Sigmoid colon (tissue), 7 donors: ENCODE data around the gene C14orf119. TPM values are rescaled to one million over a fixed set of nuclear protein-coding genes. Genes with fewer than 3 reads are reported as not detected.

Experiments used
- DNase-seq: peaks from one replicate; pipeline ENCODE4 v3.0.0-alpha.2; 2019
- H3K27ac ChIP-seq, 4 donors: fragments of 200-600 bp; sonication (generic); one replicate each; pipeline ENCODE4 v1.5.1; 2016 to 2019; ENCODE audit warnings: mild to moderate bottlenecking in 1 of 4
- H3K27me3 ChIP-seq, 3 donors: fragments of 200-600 bp; sonication (generic); one replicate each; pipeline ENCODE4 v1.5.1; 2019; ENCODE audit warnings: mild to moderate bottlenecking in 1 of 3
- H3K36me3 ChIP-seq, 4 donors: fragments of 200-600 bp; sonication (generic); one replicate each; pipeline ENCODE4 v1.5.1; 2016 to 2019
- H3K4me1 ChIP-seq, 4 donors: fragments of 200-600 bp; sonication (generic); one replicate each; pipeline ENCODE4 v1.5.1; 2017 to 2019
- H3K4me3 ChIP-seq, 4 donors: fragments of 200-600 bp; sonication (generic); one replicate each; pipeline ENCODE4 v1.5.1; 2017 to 2019; ENCODE audit warnings: mild to moderate bottlenecking in 2 of 4, moderate library complexity in 1 of 4
- H3K9me3 ChIP-seq, 4 donors: fragments of 200-600 bp in 3 of 4; sonication (generic) in 3 of 4; one replicate each; pipeline versions ENCODE4 v1.5.1 to v1.6.1; 2013 to 2019
- EP300 ChIP-seq, 4 donors: sonication (generic); formaldehyde crosslinking; IDR thresholded peaks; one replicate each; pipeline ENCODE4 v1.6.1; 2017; ENCODE audit warnings: antibody characterized with exemption in 4 of 4
- POLR2A ChIP-seq, 2 donors: fragments of 450-650 bp; IDR thresholded peaks; one replicate each; pipeline ENCODE4 v1.6.1; 2016; ENCODE audit warnings: antibody characterized with exemption in 2 of 2, mild to moderate bottlenecking in 2 of 2, moderate library complexity in 2 of 2
- POLR2AphosphoS5 ChIP-seq, 4 donors: sonication (generic); formaldehyde crosslinking; IDR thresholded peaks; one replicate each; pipeline ENCODE4 v1.6.1; 2017; ENCODE audit warnings: antibody characterized with exemption in 4 of 4
- WGBS, 2 donors: extraction: QIAGEN DNeasy Blood & Tissue Kit; methylation state at CpG; one replicate each; pipeline ENCODE4 v1.1.7; 2013; 5-methylcytosine and 5-hydroxymethylcytosine counted together
- intact Hi-C: fragments of 100-400 bp; cut with DNase I; formaldehyde crosslinking; loops from one replicate; pipeline ENCODE4 v1.15.1; 2023
- polyA plus RNA-seq, 3 donors: library from polyadenylated mRNA; stranded (reverse); fragments of 200-250 nt; gene quantifications; one replicate each; pipeline ENCODE4 v1.2.3, GENCODE V29; 2013
- total RNA-seq, 4 donors: library from RNA; depleted of rRNA; stranded (reverse); fragments of >200 nt; gene quantifications; one replicate each; pipeline ENCODE4 v1.1.0, GENCODE V29; 2016
- TF ChIP-seq, protein P1 (sequence below), 4 experiments: fragments of 450-650 bp in 3 of 4; fragments of 200-600 bp in 1 of 4; IDR thresholded peaks; one replicate each; pipeline ENCODE4 v1.5.1; 2016 to 2019; ENCODE audit warnings: antibody characterized with exemption in 4 of 4, mild to moderate bottlenecking in 3 of 4, moderate library complexity in 2 of 4
- donor health status: healthy with polysubstance abuse.
- donor health status: Bipolar disorder and iron deficiency.
- donor health status: healthy.

The C14orf119 gene
- total and polyA plus RNA-seq, 7 donors = 22.4 to 94.3 (median 38.9) TPM

DNA sequence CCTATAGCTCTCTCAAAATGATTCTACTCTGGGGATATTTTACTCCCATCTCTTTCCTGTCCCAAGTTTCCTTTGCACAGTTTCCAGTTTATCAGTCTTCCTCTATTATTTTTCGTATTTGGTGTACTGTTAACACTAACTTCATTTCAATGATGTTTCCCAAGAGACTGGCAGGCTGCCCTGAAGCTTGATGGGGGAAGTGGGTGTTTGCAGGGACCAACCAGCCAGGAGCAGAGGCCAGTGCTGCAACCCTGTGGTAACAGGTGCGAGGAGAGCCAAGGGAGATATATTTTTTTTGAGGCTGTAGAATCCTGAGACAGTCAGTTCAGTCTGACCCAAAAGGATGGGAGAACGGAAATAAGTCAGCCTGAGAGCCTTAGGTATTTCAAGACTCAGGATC is 35.6 kb downstream of the C14orf119 start:
- Histone ChIP-seq H3K36me3 (peaks cover 0 to 9% (median 2%) of the 10 kb centered on the region in 4 donors), H3K27ac (peak overlapping the region in 1 of 4 donors; percentile 24), H3K4me1 (no peaks in the 10 kb centered on the region), H3K4me3 (no peak overlapping the region), H3K27me3 (no peaks in the 10 kb centered on the region), H3K9me3 (no peaks in the 10 kb centered on the region)
- TF ChIP-seq POLR2A (IDR thresholded peaks at IDR 0.05) (no peak), EP300 (IDR thresholded peaks at IDR 0.05) (no peak), POLR2AphosphoS5 (IDR thresholded peaks at IDR 0.05) (no peak)
- TF ChIP-seq, protein P1, sequence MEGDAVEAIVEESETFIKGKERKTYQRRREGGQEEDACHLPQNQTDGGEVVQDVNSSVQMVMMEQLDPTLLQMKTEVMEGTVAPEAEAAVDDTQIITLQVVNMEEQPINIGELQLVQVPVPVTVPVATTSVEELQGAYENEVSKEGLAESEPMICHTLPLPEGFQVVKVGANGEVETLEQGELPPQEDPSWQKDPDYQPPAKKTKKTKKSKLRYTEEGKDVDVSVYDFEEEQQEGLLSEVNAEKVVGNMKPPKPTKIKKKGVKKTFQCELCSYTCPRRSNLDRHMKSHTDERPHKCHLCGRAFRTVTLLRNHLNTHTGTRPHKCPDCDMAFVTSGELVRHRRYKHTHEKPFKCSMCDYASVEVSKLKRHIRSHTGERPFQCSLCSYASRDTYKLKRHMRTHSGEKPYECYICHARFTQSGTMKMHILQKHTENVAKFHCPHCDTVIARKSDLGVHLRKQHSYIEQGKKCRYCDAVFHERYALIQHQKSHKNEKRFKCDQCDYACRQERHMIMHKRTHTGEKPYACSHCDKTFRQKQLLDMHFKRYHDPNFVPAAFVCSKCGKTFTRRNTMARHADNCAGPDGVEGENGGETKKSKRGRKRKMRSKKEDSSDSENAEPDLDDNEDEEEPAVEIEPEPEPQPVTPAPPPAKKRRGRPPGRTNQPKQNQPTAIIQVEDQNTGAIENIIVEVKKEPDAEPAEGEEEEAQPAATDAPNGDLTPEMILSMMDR (IDR thresholded peaks at IDR 0.05) = no peak
- intact Hi-C loops = no loop called here
- DNase-seq = no peak
- 77 to 84% methylated on average over 3 of the region's 3 CpGs for WGBS, 2 donors

GRCh38 chr14:23131482-23131881 is 36.2 kb downstream of the C14orf119 start:
- Histone ChIP-seq H3K4me1 (no peaks in the 10 kb centered on the region), H3K27ac (peak overlapping the region in 1 of 4 donors; percentile 24), H3K27me3 (no peaks in the 10 kb centered on the region), H3K4me3 (no peak overlapping the region), H3K9me3 (no peaks in the 10 kb centered on the region), H3K36me3 (peaks cover 0 to 9% (median 2%) of the 10 kb centered on the region in 4 donors)
- intact Hi-C loops = no loop called here
- TF ChIP-seq, protein P1 (IDR thresholded peaks at IDR 0.05) = no peak
- no peak for TF ChIP-seq POLR2A (IDR thresholded peaks at IDR 0.05)
- 90% methylated on average over 5 of the region's 5 CpGs for WGBS, 2 donors
- DNase-seq = no peak

DNA sequence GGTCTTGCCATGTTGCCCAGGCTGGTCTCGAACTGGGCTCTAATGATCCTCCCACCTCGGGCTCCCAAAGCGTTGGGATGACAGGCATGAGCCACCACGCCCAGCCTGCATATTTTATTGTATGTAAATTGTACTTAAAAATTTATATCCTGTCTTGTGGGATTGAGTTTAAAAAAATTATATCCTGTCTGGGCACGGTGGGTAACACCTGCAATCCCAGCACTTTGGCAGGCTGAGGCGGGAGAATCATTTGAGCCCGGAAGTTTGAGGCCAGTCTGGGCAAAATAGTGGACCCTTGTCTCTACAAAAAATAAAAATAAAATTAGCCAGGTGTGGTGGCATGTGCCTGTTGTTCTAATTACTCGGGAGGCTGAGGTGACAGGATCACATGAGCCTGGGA is 37.7 kb downstream of the C14orf119 start:
- WGBS, 2 donors = 73 to 77% methylated on average over 8 of the region's 8 CpGs
- Histone ChIP-seq H3K27ac (no peak overlapping the region), H3K27me3 (no peaks in the 10 kb centered on the region), H3K4me3 (no peak overlapping the region), H3K4me1 (peaks cover 0 to 10% (median 8%) of the 10 kb centered on the region in 4 donors), H3K36me3 (peaks cover 0 to 9% (median 2%) of the 10 kb centered on the region in 4 donors), H3K9me3 (no peaks in the 10 kb centered on the region)
- no peak for DNase-seq
- intact Hi-C loops = no loop called here
- TF ChIP-seq, protein P1 (IDR thresholded peaks at IDR 0.05) = no peak
- TF ChIP-seq EP300 (IDR thresholded peaks at IDR 0.05) (no peak), POLR2A (IDR thresholded peaks at IDR 0.05) (no peak), POLR2AphosphoS5 (IDR thresholded peaks at IDR 0.05) (no peak)

GRCh38 chr14:23136566-23137133 is 41.3 kb downstream of the C14orf119 start:
- Histone ChIP-seq H3K36me3 (no peaks in the 10 kb centered on the region), H3K27ac (no peak overlapping the region)
- no peak for TF ChIP-seq EP300 (IDR thresholded peaks at IDR 0.05)
- TF ChIP-seq, protein P1 (IDR thresholded peaks at IDR 0.05) = no peak
- TF ChIP-seq POLR2A (IDR thresholded peaks at IDR 0.05) = no peak
- TF ChIP-seq POLR2AphosphoS5 (IDR thresholded peaks at IDR 0.05) = no peak

More at GRCh38 chr14:23136566-23137133, 41.3 kb downstream of the C14orf119 start:
- 89 to 93% methylated on average over 16 of the region's 16 CpGs for WGBS, 2 donors
- intact Hi-C loops = no loop called here
- Histone ChIP-seq H3K4me1 (peaks cover 0 to 33% (median 23%) of the 10 kb centered on the region in 4 donors), H3K9me3 (no peaks in the 10 kb centered on the region), H3K4me3 (no peak overlapping the region), H3K27me3 (no peaks in the 10 kb centered on the region)
- no peak for DNase-seq
